RWPE1 (cell line): Measurements from ENCODE around the gene TRPV4.

Experiments used
- CTCF ChIA-PET: fragments of 350-600 bp; sonication (Branson Sonifier 250); formaldehyde crosslinking; extraction: SDS; loops from one replicate; lab custom pipeline; 2021; lab: Yijun Ruan, JAX
- POLR2A ChIA-PET: fragments of 400-600 bp; formaldehyde crosslinking; extraction: SDS; loops from one replicate; lab custom pipeline; 2020; ENCODE audit warnings: antibody characterized with exemption; ENCODE audit not compliant: low non-redundant PET; lab: Yijun Ruan, JAX
- DNase-seq: peaks from one replicate; pipeline ENCODE4 v3.0.0; 2012; ENCODE audit warnings: low spot score
- H3K27ac ChIP-seq: fragments of 450-650 bp; 2 replicates; pipeline ENCODE4 v1.5.1; 2017
- CTCF ChIP-seq: fragments of 450-650 bp; conservative IDR thresholded peaks from 2 replicates; pipeline ENCODE4 v1.5.1; 2017; ENCODE audit warnings: low read depth, mild to moderate bottlenecking

The TRPV4 gene

GRCh38 chr12:109804820-109805761 is 28.1 kb downstream of the TRPV4 start:
- CTCF ChIA-PET, result interaction anchor here (0.6 to 5.9 kb wide), 13 partner anchors 12 to 147 kb away, joined by 3 to 61 read pairs (median 4); no protein-coding TSS in a partner anchor
- peak; percentile 82 for DNase-seq
- no peak overlapping the region for H3K27ac ChIP-seq
- POLR2A ChIA-PET, result no interaction called here
- peak; percentile 94 for TF ChIP-seq CTCF

GRCh38 chr12:109803678-109804077 is 29.5 kb downstream of the TRPV4 start:
- H3K27ac ChIP-seq, result no peak overlapping the region
- TF ChIP-seq CTCF, result no peak
- DNase-seq, result no peak
- POLR2A ChIA-PET, result no interaction called here
- CTCF ChIA-PET, result interaction anchor here (1.1 to 5.9 kb wide), 2 partner anchors 41 to 77 kb away, joined by 4 to 61 read pairs; no protein-coding TSS in a partner anchor

GRCh38 chr12:109802828-109803227 is 30.4 kb downstream of the TRPV4 start:
- H3K27ac ChIP-seq, result no peak overlapping the region
- CTCF ChIA-PET, result interaction anchor here (1.0 kb wide), 1 partner anchor 43 kb away, joined by 3 read pairs; no protein-coding TSS in a partner anchor
- no peak for DNase-seq
- no peak for TF ChIP-seq CTCF
- POLR2A ChIA-PET, result no interaction called here

- no peak for DNase-seq
- H3K27ac ChIP-seq, result no peak overlapping the region
- no peak for TF ChIP-seq CTCF
- ChIA-PET CTCF (no interaction called here), POLR2A (no interaction called here)
Observed at GRCh38 chr12:109800536-109800935, 32.7 kb downstream of the TRPV4 start.

GRCh38 chr12:109798691-109799090 is 34.5 kb downstream of the TRPV4 start:
- no peak for DNase-seq
- CTCF ChIA-PET, result interaction anchor here (0.6 to 0.9 kb wide), 4 partner anchors 47 to 182 kb away, joined by 3 to 6 read pairs (median 4); no protein-coding TSS in a partner anchor

More at GRCh38 chr12:109798691-109799090, 34.5 kb downstream of the TRPV4 start:
- H3K27ac ChIP-seq, result no peak overlapping the region
- POLR2A ChIA-PET, result no interaction called here
- TF ChIP-seq CTCF, result no peak
